GM18526 (cell line): ENCODE results near the gene SLFN14.
A peak's percentile ranks its signal among the peaks of the same experiment; 100 is the strongest.

Experiments used
- POLR2A ChIP-seq: IDR thresholded peaks from 3 replicates; pipeline ENCODE4 v1.6.1; 2011; ENCODE audit not compliant: insufficient read length; ENCODE audit errors: extremely low read depth

Gene SLFN14

DNA sequence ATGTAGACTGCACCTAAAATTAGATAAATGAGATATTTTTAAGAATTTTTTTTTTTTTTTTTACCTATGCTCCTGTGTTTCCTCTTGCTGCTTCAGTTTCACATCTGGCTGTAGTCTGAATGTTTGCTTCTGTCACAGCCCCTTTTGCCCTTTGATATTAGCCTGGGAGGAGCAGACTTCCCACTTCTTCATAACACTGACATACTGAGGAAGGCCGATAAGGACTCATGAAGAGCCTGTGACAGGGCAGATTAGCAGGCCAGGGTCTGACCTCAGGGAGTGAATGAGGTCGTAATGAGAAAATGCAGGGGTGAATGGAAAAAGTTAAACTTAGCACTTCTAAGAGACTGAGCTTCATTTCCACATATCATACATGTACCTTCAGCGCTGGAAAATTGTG lies at the start of gene SLFN14:
SLFN14 (minus strand) TSS at position 117 of the 400 bp plus-strand sequence. CDS start 2,757 bp downstream, outside the sequence.
- TF ChIP-seq POLR2A, result no peak

DNA sequence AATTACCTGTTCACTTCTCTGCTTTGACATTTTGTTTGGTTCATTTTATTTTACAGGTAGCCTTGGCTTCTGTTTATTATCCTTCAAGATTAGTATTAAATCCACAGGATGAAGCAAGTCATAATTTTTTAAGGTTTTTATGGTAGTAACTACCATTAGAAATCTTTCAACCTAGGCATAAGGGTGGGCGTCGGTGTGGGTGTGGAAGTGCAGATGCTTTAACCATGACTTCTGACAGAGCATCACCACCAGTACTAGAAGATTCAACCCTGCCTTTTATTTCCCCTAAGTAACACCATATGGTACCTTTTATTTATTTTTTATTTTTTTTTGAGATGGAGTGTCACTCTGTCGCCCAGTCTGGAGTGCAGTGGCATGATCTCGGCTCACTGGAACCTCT lies 49.2 kb upstream of the SLFN14 start:
- TF ChIP-seq POLR2A, result no peak

DNA sequence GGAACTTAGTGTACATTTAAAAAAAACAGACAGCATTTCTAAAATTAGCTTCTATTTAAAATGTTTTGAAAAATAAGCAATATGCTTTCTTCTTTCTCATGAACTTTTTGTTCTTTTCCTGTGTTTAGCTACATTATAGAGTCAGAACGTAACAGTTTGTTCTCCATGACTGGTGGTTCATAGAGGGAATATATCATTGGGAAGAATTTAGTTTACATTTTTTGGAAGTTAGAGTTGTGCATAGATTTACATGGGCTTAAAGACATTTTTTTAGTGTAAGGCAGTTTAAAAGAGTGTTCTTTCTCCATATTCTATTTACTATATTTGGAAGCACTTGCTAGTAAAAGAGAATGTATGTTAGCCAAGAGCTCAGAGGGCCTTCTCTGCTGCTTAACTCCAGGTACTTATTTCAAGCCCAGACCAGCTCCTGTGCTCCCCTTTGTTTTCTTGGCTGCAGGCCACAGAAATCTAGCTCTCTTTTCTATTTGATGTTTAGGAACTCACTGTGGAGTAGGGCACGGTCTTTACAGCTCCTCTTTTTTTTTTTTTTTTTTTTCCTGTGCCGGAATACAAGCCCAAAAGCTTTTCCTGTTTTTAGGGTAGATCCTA lies 46.7 kb upstream of the SLFN14 start:
- no peak for TF ChIP-seq POLR2A

DNA sequence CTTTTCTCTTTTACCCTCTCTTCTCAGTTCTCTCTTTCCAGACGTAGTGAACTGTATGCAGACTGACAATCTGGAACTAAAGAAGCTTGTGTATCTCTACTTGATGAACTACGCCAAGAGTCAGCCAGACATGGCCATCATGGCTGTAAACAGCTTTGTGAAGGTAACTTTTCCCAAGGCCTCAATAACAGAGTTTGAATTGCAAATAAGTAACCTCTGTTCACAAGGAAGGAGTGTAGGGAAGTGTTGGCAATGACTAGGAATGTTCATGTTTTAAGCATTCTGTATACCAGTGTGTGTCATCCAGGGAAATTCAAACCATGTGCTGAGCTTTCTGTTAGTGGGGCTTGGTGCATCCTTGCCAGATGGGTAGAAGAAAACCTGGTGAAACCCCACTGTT lies 45.1 kb upstream of the SLFN14 start:
- no peak for TF ChIP-seq POLR2A

DNA sequence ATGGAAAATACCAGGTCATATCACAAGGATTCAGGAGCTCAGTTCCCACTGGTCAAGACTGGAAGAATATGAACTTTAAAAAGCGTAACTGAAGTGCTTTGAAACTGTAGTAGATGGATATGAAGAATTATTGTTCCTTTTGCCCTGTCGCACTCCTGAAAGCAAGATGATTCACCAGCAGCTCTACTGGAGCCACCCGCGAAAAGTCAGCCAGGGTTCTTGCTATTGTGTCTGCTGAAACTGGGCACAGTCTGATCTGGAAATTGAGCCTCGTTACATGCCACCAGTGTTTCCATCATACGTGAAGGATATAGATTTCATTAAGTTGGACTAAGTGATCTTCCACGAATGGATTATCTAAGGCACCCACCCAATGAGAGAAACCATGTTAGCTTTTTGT lies 43.1 kb upstream of the SLFN14 start:
- TF ChIP-seq POLR2A, result no peak

DNA sequence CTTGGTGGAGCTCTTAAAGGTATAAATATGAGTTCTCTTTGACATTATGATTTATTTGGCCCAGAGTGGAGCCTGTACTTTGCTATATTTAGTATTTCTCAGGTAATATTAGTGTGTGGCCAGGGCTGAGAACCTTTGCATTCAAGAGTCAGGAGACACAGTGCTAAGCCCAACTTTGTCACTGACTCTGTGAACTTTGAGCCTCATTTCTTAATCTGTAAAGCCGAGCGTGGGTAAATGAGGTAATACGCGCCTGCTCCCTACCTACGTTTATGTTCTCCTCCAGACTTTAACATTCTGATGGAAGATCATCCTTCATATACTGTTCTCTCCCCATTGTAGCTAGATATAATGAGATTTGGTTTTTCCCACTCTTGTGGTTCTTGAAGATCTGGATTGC lies 37.0 kb upstream of the SLFN14 start:
- no peak for TF ChIP-seq POLR2A

DNA sequence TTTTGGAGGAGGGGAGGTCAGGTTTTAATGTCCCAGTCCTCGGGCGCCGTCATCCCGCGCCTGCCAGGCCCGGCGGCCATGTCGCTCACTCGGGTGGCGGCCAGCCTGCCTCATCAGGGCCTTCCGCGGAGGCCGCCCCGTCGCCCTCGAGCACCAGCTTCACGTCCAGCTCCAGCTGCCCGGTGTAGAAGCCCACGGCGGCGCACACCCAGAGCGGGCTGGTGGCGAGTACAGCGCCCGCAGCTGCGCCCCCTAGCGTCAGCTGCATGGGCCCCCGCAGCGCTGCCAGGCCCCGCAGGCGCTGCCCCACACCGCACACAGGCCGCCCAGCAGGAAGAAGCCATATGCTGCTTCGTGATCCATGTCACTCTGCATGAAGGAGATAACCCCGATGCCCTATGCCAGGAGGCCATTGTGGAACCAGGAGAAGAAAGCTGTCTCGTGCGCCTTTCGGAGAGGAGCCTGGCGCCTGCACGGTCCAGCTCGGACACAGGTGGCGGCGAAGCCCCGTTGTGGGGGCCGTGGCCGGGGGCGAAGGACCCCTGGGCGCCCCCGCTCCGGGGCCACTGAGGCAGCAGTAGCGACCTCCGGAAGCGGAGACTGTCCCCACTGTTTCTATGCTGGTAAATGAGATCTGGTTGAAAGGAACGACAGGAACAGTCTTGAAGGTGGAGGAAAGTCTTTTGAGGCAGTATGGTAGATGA lies 36.1 kb upstream of the SLFN14 start:
- TF ChIP-seq POLR2A, result no peak

DNA sequence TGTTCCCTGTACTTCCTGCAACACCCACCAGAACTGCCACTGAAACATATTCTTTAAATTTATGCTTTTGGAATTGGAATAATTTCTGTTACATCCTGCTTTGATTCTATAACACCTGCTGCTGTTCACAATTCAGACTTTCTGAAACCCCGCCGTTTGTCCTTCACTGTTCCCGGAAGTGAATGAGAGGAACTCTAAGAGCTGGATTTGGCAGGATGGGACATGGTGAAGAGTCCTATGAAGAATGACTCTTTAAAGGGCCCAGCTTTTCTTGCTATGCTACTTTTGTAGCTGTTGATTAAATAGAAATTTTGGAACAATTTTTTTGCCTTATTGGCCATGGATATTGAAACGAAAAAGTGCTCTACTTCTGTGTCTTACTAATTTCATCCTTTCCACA lies 35.5 kb upstream of the SLFN14 start:
- TF ChIP-seq POLR2A, result no peak

DNA sequence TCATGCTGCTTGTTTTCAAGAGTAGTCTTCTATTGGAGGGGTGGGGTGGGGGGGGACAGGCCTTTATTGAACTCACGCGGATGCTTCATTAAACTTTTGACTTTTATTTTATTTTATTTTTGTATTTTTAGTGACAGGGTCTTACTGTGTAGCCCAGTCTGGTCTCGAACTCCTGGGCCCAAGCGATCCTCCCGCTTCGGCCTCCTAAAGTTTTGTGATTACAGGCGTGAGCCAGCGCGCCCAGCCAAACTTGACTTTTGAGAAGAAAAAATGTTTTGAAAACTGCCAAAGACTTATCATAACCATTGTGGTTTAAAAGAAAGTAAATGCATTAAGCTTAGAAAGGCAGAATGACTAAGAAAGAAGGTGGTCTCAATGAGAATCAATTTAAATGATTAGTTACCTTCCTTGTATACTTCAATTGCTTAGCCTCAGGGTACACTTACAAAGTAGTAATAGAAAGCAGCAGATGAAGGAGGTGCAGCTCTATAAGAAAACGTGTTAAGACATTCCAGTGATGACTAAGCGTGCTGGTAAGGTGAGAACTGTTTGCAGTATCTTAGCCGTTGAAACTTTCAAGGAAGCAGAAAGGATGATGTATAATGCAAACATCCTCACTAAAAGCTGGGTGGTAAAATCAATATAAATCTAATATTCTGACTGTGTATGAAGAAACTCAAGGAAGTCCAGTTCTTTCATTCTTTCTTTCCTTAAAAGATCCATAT lies 27.7 kb upstream of the SLFN14 start:
- TF ChIP-seq POLR2A, result no peak

DNA sequence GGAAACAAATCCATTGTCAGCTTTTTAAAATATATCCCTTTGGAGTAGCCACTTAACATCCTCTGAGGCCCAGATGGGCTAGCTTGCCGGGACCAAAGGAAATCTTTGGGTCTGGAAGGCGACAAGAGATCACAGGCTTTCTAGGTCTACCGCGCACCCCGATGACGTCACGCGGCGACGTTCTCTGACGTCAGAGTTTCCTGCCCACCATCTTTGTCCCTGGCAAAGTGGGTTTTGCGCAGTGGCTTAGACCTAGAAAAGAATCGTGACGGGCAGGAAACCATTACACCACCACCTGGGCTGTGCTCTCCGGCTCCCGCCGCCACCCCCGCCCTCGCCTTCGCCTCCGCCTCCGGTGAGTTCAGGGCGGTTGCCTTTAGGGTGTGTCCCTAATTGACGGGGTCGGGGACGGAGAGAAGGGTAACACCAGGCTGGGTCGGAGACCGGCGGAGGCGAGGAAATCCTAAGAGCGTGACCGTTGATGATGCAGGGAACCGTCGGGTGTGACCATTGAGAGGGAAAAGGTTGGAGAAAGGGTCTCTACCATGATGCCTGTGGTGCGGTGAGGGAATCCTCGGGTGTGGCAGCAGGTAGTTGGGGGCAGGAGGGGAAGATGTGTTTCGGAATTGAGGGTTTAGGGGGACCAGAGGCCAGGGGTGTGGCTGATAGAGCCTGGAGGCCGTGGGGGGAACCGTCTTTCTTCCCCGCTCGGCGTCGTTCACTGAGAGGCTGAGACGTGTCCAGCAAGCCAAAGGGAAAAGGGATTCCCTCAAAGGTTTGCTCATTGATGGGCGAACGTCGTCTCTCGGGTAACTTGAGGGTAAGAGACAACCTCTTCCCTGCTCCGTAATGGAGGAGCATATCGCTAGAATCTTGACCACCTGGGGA lies 26.7 kb upstream of the SLFN14 start, which contains the start of gene AP2B1:
AP2B1 (plus strand) TSS at position 249 of the 888 bp plus-strand sequence. CDS start 6,709 bp downstream, outside the sequence.
- peak; percentile 67 for TF ChIP-seq POLR2A

DNA sequence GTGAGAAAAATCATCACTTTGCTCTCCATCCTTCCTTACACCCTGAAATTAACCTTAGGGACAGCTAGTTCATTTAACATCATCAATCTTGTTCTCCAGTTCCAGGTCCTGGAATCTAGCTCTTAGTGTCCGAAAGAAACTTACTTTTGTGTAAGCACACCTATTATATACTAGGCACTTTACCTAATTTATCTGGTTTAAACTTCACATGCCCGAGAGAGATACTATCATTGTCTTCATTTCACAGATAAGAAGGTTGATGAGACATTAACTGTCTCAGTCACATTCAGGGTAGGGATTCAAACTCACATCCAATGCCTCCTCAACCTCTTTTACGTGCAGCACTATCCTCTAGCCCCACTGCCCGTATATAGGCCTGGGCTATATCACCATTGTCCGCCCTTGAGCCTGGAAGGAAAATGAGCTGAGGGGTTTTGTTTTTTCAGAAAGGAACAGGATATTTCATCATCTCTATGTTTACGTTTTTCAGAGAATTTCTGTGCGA lies 26.0 kb upstream of the SLFN14 start:
- no peak for TF ChIP-seq POLR2A

DNA sequence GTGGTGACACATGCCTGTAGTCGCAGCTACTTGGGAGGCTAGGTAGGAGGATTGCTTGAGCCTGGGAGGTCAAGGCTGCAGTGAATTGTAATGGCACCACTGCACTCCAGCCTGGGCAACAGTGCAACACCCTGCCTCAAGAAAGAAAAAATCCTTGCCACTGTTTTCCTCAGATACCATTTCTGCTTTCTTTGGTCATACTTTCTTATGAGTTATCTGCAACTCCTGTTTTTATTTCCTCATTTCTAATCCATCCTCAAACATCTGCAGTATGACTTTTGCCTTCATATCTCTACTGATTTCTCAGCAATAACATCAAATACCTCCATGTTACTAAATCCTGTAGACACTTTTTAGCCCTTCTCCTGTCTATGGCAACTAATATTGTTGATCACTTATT lies 23.4 kb upstream of the SLFN14 start:
- no peak for TF ChIP-seq POLR2A

DNA sequence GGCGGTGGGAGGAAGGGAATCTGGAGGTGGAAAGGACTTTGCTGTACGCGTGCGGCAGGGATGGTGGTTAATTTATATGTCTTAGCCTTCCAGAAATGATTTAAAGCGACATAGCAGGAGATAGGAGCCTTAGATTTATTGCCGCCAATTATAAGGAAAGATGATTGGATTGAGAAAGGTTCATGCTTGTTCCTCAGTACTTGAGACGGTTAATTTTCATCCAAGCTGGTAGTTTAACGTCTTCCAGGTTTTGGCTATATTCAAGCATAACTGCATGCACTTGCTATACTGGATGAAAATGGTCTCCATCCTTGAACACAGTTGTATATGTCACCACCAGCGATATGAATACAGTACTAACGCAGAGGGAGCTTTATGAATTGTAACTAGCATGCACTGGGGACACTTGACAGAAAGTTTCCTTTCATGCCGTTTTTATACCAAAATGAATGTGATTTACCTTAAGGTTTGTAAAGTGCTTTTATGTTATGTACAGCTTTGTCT lies 18.4 kb upstream of the SLFN14 start:
- TF ChIP-seq POLR2A, result no peak

DNA sequence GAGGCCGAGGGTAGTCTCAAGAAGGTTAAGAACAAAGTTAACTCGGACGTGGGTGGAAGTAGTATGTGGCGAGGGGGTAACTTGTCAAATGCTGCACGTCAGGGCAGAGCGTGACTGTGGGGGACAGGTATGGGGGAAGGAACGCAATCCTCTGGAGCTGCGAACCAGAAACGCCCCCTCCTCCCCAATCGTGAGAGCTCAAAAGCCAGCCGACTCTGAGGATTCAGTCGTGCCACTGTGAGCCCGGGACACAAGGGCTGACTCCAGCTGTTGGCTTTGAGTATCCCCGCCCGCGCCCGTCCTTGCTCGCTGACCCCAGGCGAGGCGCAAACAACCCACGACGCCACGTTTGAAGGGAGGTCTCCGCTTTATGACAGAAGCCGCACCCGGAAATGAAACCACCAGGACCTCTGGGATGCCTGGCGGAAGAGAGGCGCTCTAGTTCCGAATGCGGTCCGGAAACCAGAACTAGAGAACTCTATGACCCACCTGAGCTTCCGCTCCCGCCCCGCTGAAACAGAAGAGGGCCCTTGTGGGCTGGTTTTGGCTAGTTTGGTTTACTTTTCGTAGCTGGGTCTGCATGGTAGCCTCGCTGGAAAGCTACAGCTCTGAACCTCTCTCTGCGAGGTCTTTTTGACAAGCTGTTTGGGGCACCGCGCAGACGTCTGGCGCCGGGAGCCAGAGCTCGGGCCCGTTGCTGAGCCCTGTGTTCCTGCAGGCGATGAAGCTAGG lies 17.7 kb upstream of the SLFN14 start, which contains the start of gene PEX12:
PEX12 (minus strand) TSS at position 375 of the 732 bp plus-strand sequence. CDS start 550 bp downstream, outside the sequence.
- TF ChIP-seq POLR2A, result peak; percentile 88
